ENCODE measurements around the gene ENPP1.
"Not testable (repeated sequence)": the region's sequence is repeated elsewhere in the genome, so short reads cannot be mapped to it uniquely, and the experiment has no call there.

ENPP1 gene

GRCh38 chr6:131914967-131915751, 107.3 kb downstream of the ENPP1 start:
- Histone ChIP-seq H3K4me3 (ENCODE audit: low read depth in 1 of 2, low read length in 1 of 2) (no peak overlapping the region), H3K27me3 (peaks cover 55% of the 10 kb centered on the region), H3K36me3 (no peaks in the 10 kb centered on the region), H3K27ac (no peak overlapping the region), H3K4me1 (ENCODE audit: control insufficient read depth in 1 of 2, insufficient read depth in 1 of 2, low read depth in 1 of 2, low read length in 1 of 2) (no peaks in the 10 kb centered on the region), H3K9me3 (no peaks in the 10 kb centered on the region)
- TF ChIP-seq CTCF (IDR thresholded peaks at IDR 0.05): no peak

GRCh38 chr6:131916091-131916796, 108.4 kb downstream of the ENPP1 start:
- H3K36me3 ChIP-seq: not testable (repeated sequence)

GRCh38 chr6:131916847-131917246, 109.0 kb downstream of the ENPP1 start:
- TF ChIP-seq CTCF (IDR thresholded peaks at IDR 0.05): no peak
- H3K9me3 ChIP-seq: no peaks in the 10 kb centered on the region
- H3K4me1 ChIP-seq (ENCODE audit: control insufficient read depth in 1 of 2, insufficient read depth in 1 of 2, low read depth in 1 of 2, low read length in 1 of 2): no peaks in the 10 kb centered on the region
- no peaks in the 10 kb centered on the region for H3K36me3 ChIP-seq
- no peak overlapping the region for H3K27ac ChIP-seq
- peaks cover 44% of the 10 kb centered on the region for H3K27me3 ChIP-seq
- H3K4me3 ChIP-seq (ENCODE audit: low read depth in 1 of 2, low read length in 1 of 2): no peak overlapping the region

More at GRCh38 chr6:131916091-131916796, 108.4 kb downstream of the ENPP1 start:
- H3K27ac ChIP-seq; H3K4me3 ChIP-seq (ENCODE audit: low read depth in 1 of 2, low read length in 1 of 2); H3K9me3 ChIP-seq; H3K4me1 ChIP-seq (ENCODE audit: control insufficient read depth in 1 of 2, insufficient read depth in 1 of 2, low read depth in 1 of 2, low read length in 1 of 2): not testable (repeated sequence)
- H3K27me3 ChIP-seq: peaks cover 50% of the 10 kb centered on the region

- H3K27me3 ChIP-seq: peaks cover 39% of the 10 kb centered on the region
- H3K27ac ChIP-seq: no peak overlapping the region
- no peak overlapping the region for H3K4me3 ChIP-seq (ENCODE audit: low read depth in 1 of 2, low read length in 1 of 2)
- H3K36me3 ChIP-seq: no peaks in the 10 kb centered on the region
- TF ChIP-seq CTCF (IDR thresholded peaks at IDR 0.05): no peak
- H3K4me1 ChIP-seq (ENCODE audit: control insufficient read depth in 1 of 2, insufficient read depth in 1 of 2, low read depth in 1 of 2, low read length in 1 of 2): no peaks in the 10 kb centered on the region
- no peaks in the 10 kb centered on the region for H3K9me3 ChIP-seq
Measured at GRCh38 chr6:131917318-131917717, 109.5 kb downstream of the ENPP1 start.

- no peaks in the 10 kb centered on the region for H3K36me3 ChIP-seq
- no peak for TF ChIP-seq CTCF (IDR thresholded peaks at IDR 0.05)
Measured at GRCh38 chr6:131917763-131918649, 110.2 kb downstream of the ENPP1 start.

More at GRCh38 chr6:131917763-131918649, 110.2 kb downstream of the ENPP1 start:
- Histone ChIP-seq H3K9me3 (no peaks in the 10 kb centered on the region), H3K4me1 (ENCODE audit: control insufficient read depth in 1 of 2, insufficient read depth in 1 of 2, low read depth in 1 of 2, low read length in 1 of 2) (no peaks in the 10 kb centered on the region), H3K27ac (no peak overlapping the region), H3K27me3 (peaks cover 34% of the 10 kb centered on the region), H3K4me3 (ENCODE audit: low read depth in 1 of 2, low read length in 1 of 2) (no peak overlapping the region)
